HG03108 (cell line): ENCODE measurements around the gene BCHE.

Experiments
- ATAC-seq: cut with Tn5 transposase; IDR thresholded peaks from one replicate; pipeline ENCODE4 v1.9.1; 2021; ENCODE audit warnings: moderate library complexity; ENCODE audit not compliant: unreplicated experiment

The BCHE gene

GRCh38 chr3:165754219-165755007, 82.8 kb downstream of the BCHE start:
- no peak for ATAC-seq

- no peak for ATAC-seq
Observed at GRCh38 chr3:165753560-165753959, 83.7 kb downstream of the BCHE start.

- ATAC-seq = no peak
Observed at GRCh38 chr3:165751637-165752036, 85.6 kb downstream of the BCHE start.

- no peak for ATAC-seq
Observed at GRCh38 chr3:165749821-165750220, 87.4 kb downstream of the BCHE start.

- no peak for ATAC-seq
Observed at GRCh38 chr3:165749241-165749640, 88.0 kb downstream of the BCHE start.

- ATAC-seq = no peak
Observed at GRCh38 chr3:165748094-165748493, 89.1 kb downstream of the BCHE start.

GRCh38 chr3:165746874-165747273, 90.3 kb downstream of the BCHE start:
- ATAC-seq = no peak

- ATAC-seq = no peak
Observed at GRCh38 chr3:165744025-165744424, 93.2 kb downstream of the BCHE start.

GRCh38 chr3:165742351-165742750, 94.9 kb downstream of the BCHE start:
- no peak for ATAC-seq

GRCh38 chr3:165729756-165730155, 107.5 kb downstream of the BCHE start:
- ATAC-seq = no peak

- ATAC-seq = no peak
Observed at GRCh38 chr3:165728924-165729323, 108.3 kb downstream of the BCHE start.

- ATAC-seq = no peak
Observed at GRCh38 chr3:165725296-165725695, 111.9 kb downstream of the BCHE start.
